ENCODE data around the gene PAPPA2.

Gene PAPPA2

GRCh38 chr1:176574756-176575155 lies 111.8 kb downstream of the PAPPA2 start:
- Mint-ChIP-seq H3K9me3 (no peaks in the 10 kb centered on the region), H3K27me3 (peaks cover 6 to 16% of the 10 kb centered on the region in 2 donors)
- ATAC-seq (replicated peaks) = no peak

GRCh38 chr1:176575991-176576390 lies 113.0 kb downstream of the PAPPA2 start:
- Mint-ChIP-seq H3K4me1 (no peaks in the 10 kb centered on the region), H3K27me3 (peaks cover 6 to 12% of the 10 kb centered on the region in 2 donors), H3K9me3 (peaks cover 0 to 2% of the 10 kb centered on the region in 2 donors), H3K36me3 (no peaks in the 10 kb centered on the region), H3K27ac (no peak overlapping the region), H3K4me3 (no peak overlapping the region)
- no peak for ATAC-seq (replicated peaks)
- no peak for DNase-seq

More at GRCh38 chr1:176574756-176575155, 111.8 kb downstream of the PAPPA2 start:
- H3K27ac Mint-ChIP-seq = no peak overlapping the region
- no peaks in the 10 kb centered on the region for H3K36me3 Mint-ChIP-seq
- H3K4me1 Mint-ChIP-seq = no peaks in the 10 kb centered on the region
- DNase-seq = no peak
- H3K4me3 Mint-ChIP-seq = no peak overlapping the region

GRCh38 chr1:176576670-176577069 lies 113.7 kb downstream of the PAPPA2 start:
- Mint-ChIP-seq H3K4me1 (no peaks in the 10 kb centered on the region), H3K27ac (no peak overlapping the region), H3K4me3 (no peak overlapping the region), H3K9me3 (peaks cover 0 to 2% of the 10 kb centered on the region in 2 donors), H3K36me3 (no peaks in the 10 kb centered on the region), H3K27me3 (peaks cover 6 to 10% of the 10 kb centered on the region in 2 donors)
- ATAC-seq (replicated peaks) = no peak
- no peak for DNase-seq

GRCh38 chr1:176577646-176578197 lies 114.7 kb downstream of the PAPPA2 start:
- Mint-ChIP-seq H3K4me3 (no peak overlapping the region), H3K4me1 (no peaks in the 10 kb centered on the region), H3K36me3 (no peaks in the 10 kb centered on the region), H3K9me3 (peaks cover 0 to 2% of the 10 kb centered on the region in 2 donors), H3K27me3 (peaks cover 6 to 10% of the 10 kb centered on the region in 2 donors), H3K27ac (no peak overlapping the region)
- DNase-seq = no peak
- ATAC-seq (replicated peaks) = no peak

- H3K4me3 Mint-ChIP-seq = no peak overlapping the region
- no peaks in the 10 kb centered on the region for H3K36me3 Mint-ChIP-seq
- ATAC-seq (replicated peaks) (no peak), DNase-seq (no peak)
- H3K27me3 Mint-ChIP-seq = peaks cover 6 to 10% of the 10 kb centered on the region in 2 donors
- peaks cover 0 to 2% of the 10 kb centered on the region in 2 donors for H3K9me3 Mint-ChIP-seq
- no peaks in the 10 kb centered on the region for H3K4me1 Mint-ChIP-seq
- H3K27ac Mint-ChIP-seq = no peak overlapping the region
Observed at GRCh38 chr1:176579087-176579486, 116.1 kb downstream of the PAPPA2 start.

- H3K4me3 Mint-ChIP-seq = no peak overlapping the region
- H3K4me1 Mint-ChIP-seq = no peaks in the 10 kb centered on the region
- H3K36me3 Mint-ChIP-seq = no peaks in the 10 kb centered on the region
- ATAC-seq (replicated peaks) (no peak), DNase-seq (no peak)
- no peaks in the 10 kb centered on the region for H3K27me3 Mint-ChIP-seq
- no peaks in the 10 kb centered on the region for H3K9me3 Mint-ChIP-seq
- no peak overlapping the region for H3K27ac Mint-ChIP-seq
Observed at GRCh38 chr1:176595217-176595616, 132.2 kb downstream of the PAPPA2 start.

- Mint-ChIP-seq H3K36me3 (no peaks in the 10 kb centered on the region), H3K4me3 (no peak overlapping the region), H3K4me1 (no peaks in the 10 kb centered on the region), H3K9me3 (no peaks in the 10 kb centered on the region), H3K27me3 (no peaks in the 10 kb centered on the region), H3K27ac (no peak overlapping the region)
- ATAC-seq (replicated peaks) = no peak
- DNase-seq = no peak
Observed at GRCh38 chr1:176601348-176601747, 138.4 kb downstream of the PAPPA2 start.

- no peaks in the 10 kb centered on the region for H3K36me3 Mint-ChIP-seq
- ATAC-seq (replicated peaks) (no peak), DNase-seq (no peak)
- H3K4me3 Mint-ChIP-seq = no peak overlapping the region
- H3K4me1 Mint-ChIP-seq = no peaks in the 10 kb centered on the region
- no peaks in the 10 kb centered on the region for H3K27me3 Mint-ChIP-seq
- no peaks in the 10 kb centered on the region for H3K9me3 Mint-ChIP-seq
- H3K27ac Mint-ChIP-seq = no peak overlapping the region
Observed at GRCh38 chr1:176602388-176603004, 139.5 kb downstream of the PAPPA2 start.

GRCh38 chr1:176603696-176604095 lies 140.7 kb downstream of the PAPPA2 start:
- Mint-ChIP-seq H3K36me3 (no peaks in the 10 kb centered on the region), H3K27me3 (no peaks in the 10 kb centered on the region)

GRCh38 chr1:176604461-176604860 lies 141.5 kb downstream of the PAPPA2 start:
- Mint-ChIP-seq H3K9me3 (no peaks in the 10 kb centered on the region), H3K27ac (no peak overlapping the region), H3K27me3 (no peaks in the 10 kb centered on the region), H3K4me3 (no peak overlapping the region), H3K36me3 (no peaks in the 10 kb centered on the region), H3K4me1 (no peaks in the 10 kb centered on the region)
- ATAC-seq (replicated peaks) (no peak), DNase-seq (no peak)

More at GRCh38 chr1:176603696-176604095, 140.7 kb downstream of the PAPPA2 start:
- DNase-seq (no peak), ATAC-seq (replicated peaks) (no peak)
- Mint-ChIP-seq H3K9me3 (no peaks in the 10 kb centered on the region), H3K4me1 (no peaks in the 10 kb centered on the region), H3K4me3 (no peak overlapping the region), H3K27ac (no peak overlapping the region)

- DNase-seq (no peak), ATAC-seq (replicated peaks) (no peak)
- Mint-ChIP-seq H3K27me3 (peaks cover 0 to 2% of the 10 kb centered on the region in 2 donors), H3K9me3 (no peaks in the 10 kb centered on the region), H3K36me3 (no peaks in the 10 kb centered on the region), H3K27ac (no peak overlapping the region), H3K4me3 (no peak overlapping the region), H3K4me1 (no peaks in the 10 kb centered on the region)
Observed at GRCh38 chr1:176605176-176605575, 142.2 kb downstream of the PAPPA2 start.

GRCh38 chr1:176609556-176610408 lies 146.8 kb downstream of the PAPPA2 start:
- Mint-ChIP-seq H3K27me3 (peaks cover 0 to 5% of the 10 kb centered on the region in 2 donors), H3K36me3 (no peaks in the 10 kb centered on the region), H3K9me3 (no peaks in the 10 kb centered on the region), H3K4me1 (no peaks in the 10 kb centered on the region), H3K27ac (no peak overlapping the region), H3K4me3 (no peak overlapping the region)
- DNase-seq (no peak), ATAC-seq (replicated peaks) (no peak)

- Mint-ChIP-seq H3K27ac (no peak overlapping the region), H3K4me1 (no peaks in the 10 kb centered on the region), H3K4me3 (no peak overlapping the region), H3K36me3 (no peaks in the 10 kb centered on the region), H3K27me3 (peaks cover 0 to 5% of the 10 kb centered on the region in 2 donors), H3K9me3 (no peaks in the 10 kb centered on the region)
- DNase-seq (no peak), ATAC-seq (replicated peaks) (no peak)
Observed at GRCh38 chr1:176612791-176613190, 149.8 kb downstream of the PAPPA2 start.

- Mint-ChIP-seq H3K36me3 (no peaks in the 10 kb centered on the region), H3K9me3 (no peaks in the 10 kb centered on the region), H3K4me1 (no peaks in the 10 kb centered on the region), H3K27ac (no peak overlapping the region), H3K4me3 (no peak overlapping the region), H3K27me3 (no peaks in the 10 kb centered on the region)
- DNase-seq = no peak
- no peak for ATAC-seq (replicated peaks)
Observed at GRCh38 chr1:176617881-176618280, 154.9 kb downstream of the PAPPA2 start.

- Mint-ChIP-seq H3K9me3 (peaks cover 5% of the 10 kb centered on the region in 2 donors), H3K27me3 (no peaks in the 10 kb centered on the region), H3K4me1 (no peaks in the 10 kb centered on the region), H3K27ac (no peak overlapping the region), H3K4me3 (no peak overlapping the region), H3K36me3 (no peaks in the 10 kb centered on the region)
- DNase-seq (no peak), ATAC-seq (replicated peaks) (no peak)
Observed at GRCh38 chr1:176619261-176619660, 156.3 kb downstream of the PAPPA2 start.
